ENCODE measurements around the gene IGSF9B.

The IGSF9B gene

DNA sequence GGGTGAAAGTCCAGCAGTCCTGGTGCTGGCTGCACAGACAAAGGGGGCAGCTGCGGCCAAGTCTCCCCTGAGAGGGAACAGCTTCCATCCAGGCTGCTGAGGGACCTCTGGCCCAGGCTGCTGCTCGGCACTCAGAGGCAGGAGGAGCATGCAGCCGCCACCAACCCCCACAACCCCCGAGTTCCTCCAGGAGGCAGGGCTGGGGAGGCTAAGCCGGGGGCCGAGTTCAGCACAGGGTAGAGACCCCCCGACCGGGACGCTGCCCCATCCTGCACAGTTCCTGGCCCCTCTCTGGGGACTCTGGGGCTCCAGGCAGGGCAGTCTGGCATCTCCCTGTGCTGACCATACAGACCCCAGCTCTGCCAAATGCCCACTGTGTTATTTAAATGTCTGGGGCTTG is 20.2 kb downstream of the IGSF9B start:
- DNase-seq (ENCODE audit: low read depth in 2 of 2) = no peak

DNA sequence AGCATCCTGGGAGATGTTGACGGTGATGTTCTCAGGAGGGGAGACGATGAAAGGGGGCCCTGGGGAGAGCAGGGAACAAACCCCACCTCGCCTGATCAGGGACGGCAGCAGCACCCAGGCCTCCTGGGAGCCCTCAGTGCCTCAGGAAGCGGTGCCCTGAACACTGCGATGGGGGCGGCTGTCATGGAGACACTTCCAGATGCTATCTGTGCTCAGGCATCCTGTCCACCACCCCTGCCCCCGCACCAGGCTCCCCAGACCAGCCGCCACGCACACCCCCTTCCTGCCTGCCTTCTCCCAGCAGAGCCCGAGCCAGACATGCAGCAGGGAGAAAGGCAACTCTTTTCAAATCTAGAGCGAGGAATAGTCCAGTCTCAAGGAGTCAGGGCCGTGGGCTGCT is 20.6 kb downstream of the IGSF9B start:
- DNase-seq (ENCODE audit: low read depth in 2 of 2) = no peak

DNA sequence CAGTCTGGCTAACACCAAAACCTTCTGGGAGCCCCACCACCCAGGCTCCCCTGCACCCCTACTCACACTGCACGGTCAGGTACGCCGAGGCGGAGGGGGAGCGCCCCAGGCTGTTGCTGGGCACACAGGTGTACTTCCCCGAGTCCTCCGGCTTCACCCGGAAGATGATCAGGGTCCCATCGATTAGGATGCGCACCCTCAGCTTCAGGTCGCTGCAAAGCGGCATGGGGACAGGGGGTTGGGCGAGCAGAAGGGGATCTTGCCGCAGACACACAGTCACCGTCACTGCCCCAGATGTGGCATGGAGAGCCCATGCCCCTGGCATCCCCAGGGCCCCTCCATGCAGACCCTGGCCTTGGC is 21.2 kb downstream of the IGSF9B start:
- DNase-seq (ENCODE audit: low read depth in 2 of 2) = no peak

DNA sequence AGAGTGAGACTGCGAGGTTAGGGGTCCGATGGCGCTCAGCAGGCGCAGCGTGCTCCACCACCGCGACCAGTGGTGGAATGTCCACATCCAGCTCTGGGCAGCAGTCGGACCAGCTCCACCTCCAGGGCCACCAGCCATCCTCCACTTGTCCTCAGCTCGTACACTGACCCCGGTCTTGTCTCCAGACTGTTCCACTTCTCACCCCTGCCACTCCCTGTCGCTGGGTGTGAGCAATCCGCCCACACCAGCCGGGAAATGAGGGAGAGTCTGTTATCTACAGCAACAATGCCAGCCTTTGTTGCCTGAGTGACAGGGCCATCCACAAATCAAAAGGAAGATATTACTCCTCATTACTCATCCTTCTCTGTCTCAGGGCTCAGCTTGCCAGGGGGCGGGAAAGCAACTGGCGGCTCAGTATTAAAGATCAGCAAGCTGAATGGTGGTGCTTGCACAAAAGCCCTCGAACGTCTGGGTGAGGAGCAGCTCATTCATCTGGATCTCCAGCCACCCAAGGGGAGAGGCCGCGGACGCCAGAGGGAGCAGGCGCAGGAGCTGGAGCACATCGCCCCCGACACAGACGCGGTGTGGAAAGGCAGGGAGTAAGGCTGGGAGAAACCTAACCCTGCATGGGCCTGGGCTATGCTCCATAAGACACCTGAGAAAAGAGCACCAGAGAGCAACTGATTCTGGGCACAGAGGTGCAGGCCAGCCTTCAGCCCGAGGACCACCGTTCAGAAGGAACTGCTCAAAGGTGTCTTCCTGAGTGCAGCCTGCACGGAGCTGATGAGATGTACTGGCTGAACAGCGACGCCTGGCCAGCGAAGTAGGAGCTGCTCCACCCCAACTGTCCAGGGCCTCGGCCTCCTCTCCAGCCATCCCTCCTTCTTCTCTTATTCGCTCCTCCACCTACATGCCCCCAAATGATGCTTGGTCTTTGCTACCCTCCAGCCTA is 21.9 kb downstream of the IGSF9B start:
- no peak for DNase-seq (ENCODE audit: low read depth in 2 of 2)

DNA sequence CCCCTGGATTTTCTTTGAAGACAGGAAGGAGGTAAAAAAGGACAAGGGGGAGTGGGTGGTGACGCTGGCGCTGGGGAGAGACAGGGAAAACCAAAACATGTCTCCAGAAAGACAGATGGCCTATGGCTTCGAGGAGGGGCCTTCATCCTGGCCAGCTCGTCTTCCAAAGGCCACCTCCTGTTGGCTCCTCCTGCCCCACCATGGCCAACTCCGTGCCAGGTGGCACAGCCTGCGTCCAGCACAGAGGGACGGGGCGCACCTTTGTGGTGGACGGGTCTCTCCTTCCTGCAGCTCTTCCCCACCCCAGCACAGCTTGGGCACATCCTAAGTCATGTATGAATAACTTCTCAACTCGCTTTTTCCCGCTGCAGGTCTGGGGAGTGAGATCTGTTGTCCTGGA is 22.7 kb downstream of the IGSF9B start:
- DNase-seq (ENCODE audit: low read depth in 2 of 2) = no peak

DNA sequence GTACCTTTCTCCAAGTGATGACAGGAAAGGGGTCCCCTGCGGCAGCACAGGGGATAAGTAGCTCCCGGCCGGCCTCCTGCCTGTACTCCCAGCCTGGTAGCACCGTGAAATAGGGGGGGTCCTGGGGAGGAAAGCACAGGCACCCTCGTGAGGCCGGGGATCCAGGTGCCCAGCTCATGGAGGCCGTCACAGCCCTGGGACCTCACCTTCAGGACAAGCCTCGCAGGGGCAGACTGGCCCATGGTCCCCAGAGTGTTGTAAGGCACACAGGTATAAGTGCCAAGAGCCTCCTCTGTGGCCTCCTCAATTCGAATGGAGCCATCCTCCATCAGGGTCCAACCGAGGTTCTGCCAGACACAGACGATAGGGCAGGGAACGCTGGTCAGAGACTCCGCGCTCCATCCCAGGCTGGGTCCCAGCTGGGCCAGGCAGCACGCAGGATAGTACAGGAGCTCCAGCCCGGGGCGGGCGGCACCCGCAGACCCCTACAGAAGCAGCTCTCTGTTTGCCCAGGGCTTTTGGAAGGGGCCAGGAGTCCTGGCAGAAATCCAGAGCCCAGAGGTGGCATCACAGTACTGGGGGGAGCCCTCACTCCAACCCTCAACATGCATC is 25.2 kb downstream of the IGSF9B start:
- DNase-seq (ENCODE audit: low read depth in 2 of 2) = no peak

DNA sequence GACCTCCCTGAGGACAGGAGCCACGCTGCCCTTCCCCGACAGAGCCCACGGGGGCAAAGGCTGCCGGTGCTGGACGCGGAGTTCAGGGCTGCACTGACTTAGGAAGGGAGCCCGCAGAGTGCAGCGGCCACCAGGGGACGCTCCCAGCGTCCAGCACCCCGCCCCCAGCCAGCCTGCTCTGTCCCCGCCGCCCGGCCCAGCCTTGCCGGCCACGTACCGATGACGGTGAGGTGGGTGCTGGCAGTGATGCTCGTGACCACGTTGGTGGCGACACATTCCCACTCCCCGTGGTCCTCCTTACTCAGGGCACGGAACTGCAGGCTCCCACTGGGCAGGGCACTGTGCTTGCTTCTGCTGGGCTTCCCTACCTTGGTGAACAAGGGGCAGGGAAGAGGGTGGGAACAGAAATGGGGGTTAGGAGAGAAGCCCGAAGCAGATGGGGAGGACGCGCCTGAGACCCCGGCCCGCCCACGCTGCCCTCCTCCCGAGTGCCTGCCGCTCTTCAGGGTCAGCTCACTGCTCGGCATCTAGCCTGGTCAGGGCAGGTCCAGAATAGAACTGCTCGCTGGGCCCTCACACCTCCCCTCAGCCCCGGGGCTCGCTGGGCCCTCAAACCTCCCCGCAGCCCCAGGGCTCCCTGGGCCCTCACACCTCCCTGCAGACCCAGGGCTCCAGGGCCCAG is 25.9 kb downstream of the IGSF9B start:
- no peak for DNase-seq (ENCODE audit: low read depth in 2 of 2)

DNA sequence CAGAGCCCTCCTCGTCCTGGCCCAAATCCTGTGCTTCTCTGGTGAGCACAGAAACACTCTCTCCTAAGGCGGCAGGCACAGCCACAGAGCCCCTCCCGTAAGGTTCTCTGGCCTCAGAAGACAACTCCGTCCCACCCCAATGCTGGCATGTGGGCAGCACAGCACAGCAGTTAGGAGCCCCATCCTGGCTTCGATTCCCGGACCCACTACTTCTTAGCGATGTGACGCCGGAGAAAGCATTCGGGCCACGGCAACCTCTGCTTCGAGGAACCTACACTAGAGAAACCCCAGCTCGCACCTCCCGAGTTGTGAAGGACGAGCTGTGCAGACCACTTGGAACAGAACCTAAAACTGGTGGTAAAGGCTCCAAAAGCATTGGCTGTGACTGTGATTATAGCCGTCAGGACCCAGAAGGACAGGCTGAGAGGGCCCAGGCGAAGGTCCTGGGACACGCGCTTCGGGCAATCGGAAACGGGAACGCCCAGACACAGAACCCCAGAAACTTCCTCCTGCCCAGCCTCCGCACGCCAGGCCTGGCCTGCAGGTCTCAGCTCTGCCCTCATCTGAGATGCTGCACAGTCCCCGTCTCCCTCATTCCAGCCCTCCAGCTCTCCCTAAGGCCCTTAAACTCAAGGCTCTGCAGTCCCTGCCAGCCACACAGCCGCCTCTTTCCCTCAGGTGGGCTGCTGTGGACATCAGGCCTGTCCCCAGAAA is 26.6 kb downstream of the IGSF9B start:
- DNase-seq (ENCODE audit: low read depth in 2 of 2) = no peak

DNA sequence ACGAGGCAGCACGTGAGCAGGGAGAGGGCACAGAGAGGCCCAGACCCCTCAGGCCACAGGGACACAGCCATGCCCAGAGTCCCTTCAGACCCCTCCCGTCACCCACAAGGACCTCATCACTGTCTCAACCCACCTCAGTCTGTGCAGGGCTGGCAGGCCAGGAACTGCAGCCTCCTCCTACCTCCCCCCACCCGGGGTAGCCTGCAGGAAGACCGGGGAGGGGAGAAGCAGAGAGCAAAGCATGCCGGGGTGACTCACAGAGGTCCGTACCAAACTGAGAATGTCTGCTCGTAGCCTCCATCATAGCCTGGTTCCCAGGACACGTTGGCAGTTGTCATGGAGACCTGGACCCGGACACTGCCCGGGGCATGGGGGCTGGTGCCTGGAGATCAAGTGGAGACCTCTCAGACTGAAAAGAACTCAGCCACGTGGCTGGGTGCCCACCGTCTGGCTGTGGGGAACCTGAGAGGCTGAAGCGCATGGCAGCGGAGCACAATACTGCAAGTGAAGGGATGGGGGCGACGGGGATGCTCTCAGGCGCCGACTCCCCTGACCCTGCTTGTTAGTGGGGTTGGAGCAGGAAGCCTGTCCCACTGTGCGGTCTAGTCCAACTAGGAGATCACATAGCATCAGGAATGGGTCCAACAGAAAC is 27.2 kb downstream of the IGSF9B start:
- DNase-seq (ENCODE audit: low read depth in 2 of 2) = no peak

DNA sequence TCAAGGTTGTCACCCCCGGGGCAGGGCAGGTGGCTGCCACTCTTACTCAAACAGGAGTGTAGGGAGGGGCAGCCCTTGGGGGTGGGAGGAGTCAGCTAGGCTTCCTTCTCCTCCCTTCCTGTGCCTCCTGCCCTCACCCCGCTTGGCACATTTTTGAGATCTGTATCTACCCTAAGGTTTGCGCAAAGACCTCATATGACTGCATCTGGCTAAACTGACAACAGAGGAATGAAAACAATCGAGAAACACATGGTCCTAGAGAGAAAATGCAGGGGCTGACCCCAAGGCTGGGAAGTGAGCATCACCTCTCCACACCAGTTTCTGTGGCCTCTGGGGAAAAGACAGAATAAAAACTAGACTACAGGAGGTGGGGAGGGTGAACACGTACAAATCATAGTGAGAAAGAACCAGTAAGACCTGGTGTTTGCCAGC is 28.1 kb downstream of the IGSF9B start:
- peak; percentile 24 to 51 for DNase-seq (ENCODE audit: low read depth in 2 of 2)

DNA sequence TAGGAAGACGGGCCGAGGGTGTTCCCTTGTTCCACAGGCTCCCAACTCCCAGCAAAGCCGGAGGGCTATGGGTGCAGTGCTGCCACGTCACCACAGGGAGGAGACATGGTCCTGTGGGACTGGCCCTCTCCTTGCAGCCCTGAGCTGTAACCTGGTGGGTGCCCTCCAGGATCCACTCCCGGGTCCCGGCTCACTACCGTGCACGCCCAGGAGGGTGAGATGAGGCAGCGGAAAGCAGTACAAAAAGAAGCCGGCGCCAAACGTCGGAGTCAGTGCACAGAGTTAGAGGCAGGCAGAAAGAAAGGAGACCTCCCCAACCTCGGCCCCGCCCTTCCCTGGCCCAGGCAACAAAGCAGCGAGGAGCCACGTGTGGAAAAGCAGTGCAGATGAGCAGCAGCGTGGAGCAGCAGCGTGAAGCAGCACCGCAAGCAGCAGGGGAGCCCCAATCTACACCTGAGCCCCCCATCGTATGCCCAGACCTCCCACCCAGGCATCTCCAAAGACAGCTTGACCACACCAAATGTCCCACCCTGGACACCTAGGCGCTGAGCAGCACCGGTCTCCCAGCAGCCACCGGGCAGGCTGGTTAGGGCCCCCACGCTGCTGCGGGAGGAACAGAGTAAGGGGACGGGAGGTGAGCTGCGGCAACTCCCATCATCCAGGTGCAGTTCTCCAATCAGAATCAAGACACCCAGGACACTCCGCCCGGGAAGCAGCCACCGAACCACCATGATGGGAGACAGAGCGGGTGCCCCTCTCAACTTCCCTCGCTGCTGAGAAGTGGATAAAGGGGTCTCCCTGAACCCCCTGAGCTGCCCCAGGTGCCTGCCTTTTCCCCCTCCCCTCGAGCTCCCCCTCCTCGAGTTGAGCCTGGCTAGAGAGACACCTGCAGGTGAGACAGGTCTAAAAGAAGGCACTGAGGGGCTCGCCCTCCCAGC is 28.8 kb downstream of the IGSF9B start:
- DNase-seq (ENCODE audit: low read depth in 2 of 2) = peak; percentile 53 to 60

DNA sequence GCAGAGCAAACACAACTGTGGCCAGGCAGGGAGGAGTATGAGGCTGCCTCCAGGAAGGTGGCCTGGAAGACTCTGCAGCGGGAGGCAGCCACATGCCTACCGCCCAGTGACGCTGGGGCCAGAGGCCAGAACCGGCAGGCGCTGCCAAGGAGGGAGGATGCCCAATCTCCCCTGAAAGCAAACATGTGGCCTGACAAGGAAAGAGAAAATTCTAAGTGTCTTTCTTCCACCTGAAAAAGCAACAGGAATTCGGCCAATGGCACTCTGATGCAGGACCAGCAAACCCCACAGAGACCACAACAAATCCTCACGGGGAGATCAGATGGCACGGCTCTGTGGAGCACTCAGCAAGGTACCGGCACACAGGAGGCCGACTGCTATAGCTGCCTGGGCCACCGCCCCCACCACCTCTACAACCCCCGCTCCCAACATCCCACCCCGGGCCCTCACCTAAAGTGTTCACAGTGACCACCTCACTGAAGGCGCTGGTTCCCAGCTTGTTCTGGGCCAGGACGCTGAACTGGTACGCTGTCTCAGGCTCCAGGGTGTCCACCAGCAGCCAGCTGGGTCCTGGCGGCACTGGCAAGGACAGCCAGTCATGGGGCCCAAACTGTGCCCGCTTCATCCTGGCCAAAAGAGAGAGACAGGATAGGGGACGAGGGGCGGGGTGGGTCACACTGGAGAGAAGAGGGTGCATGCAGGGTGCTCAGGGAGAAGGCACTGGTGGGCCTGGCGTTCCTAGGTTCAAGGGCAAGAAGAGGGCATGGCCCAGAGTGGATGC is 30.1 kb downstream of the IGSF9B start:
- no peak for DNase-seq (ENCODE audit: low read depth in 2 of 2)

DNA sequence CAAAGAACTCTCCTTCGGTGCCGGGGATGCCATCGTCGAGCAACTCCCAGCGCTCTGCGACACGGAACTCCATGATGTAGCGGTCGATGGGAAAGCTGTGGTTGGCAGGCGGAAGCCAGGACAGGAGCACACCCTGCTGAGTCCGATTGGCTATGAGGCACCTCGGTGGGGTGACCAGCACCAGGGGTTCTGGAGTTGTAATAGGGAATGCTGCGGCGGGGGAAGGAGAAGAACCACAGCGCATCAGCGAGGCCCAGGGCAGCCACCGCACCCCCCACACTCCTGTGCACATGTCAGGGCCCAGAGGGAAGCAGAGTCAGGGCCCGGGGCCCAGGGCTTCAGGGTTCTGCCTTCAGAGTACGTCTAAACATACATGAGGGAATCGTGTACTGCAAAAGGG is 31.0 kb downstream of the IGSF9B start:
- no peak for DNase-seq (ENCODE audit: low read depth in 2 of 2)

DNA sequence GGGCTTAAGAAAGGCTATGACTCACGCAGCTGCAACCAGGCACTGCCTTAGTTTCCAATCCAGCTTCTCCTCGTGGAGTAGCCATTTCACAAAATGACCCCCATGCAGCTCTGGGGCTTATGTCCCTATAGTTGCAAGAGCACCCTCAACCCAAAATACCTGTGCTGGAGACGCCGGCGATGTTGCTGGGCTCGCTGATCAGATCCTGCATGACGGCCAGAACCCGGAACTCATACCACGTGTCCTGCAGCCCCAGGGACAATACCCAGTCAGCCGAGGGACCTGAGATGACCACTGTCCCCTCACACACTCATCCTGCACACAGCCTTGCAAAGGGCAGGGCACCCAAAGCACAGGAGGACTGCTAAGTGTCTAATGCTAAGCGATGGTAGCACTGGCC is 32.1 kb downstream of the IGSF9B start:
- DNase-seq (ENCODE audit: low read depth in 2 of 2) = no peak

DNA sequence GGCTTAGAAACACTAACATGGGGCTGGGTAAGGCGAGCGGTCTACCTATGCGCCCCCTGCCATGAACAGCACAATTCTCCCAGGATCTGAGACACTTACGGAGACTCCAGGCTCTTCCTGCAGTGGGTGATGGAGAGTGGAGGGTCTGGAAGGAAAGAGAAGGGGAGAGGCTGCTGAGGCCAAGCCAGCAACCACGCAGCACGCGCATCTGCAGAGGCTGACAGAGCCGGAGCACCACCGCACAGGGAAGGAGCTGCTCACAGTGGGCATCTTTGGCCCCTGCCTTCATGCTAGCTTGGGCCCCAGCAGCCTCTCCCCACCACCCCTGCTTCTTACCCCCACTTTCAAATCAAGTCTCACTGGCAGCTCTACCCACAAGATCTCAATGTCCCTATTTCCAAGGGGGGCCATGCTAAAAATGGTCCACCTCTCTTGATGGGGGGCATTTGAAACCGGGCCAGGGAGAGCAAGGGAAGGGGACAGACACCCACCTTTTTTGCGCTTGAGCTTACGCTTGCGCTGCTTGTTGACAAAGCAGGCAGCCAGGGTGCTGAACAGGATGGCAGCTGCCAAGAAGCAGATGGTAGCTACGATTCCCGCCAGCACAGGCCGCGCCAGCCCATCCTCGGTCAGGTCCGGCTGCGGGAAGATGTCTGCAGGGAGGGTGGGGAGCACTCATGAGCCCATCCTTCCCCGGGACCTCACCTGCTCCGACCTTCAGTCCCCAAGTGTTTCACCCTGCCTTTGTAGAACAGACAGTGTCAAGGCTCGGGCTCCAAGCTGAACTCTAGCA is 34.5 kb downstream of the IGSF9B start:
- no peak for DNase-seq (ENCODE audit: low read depth in 2 of 2)

DNA sequence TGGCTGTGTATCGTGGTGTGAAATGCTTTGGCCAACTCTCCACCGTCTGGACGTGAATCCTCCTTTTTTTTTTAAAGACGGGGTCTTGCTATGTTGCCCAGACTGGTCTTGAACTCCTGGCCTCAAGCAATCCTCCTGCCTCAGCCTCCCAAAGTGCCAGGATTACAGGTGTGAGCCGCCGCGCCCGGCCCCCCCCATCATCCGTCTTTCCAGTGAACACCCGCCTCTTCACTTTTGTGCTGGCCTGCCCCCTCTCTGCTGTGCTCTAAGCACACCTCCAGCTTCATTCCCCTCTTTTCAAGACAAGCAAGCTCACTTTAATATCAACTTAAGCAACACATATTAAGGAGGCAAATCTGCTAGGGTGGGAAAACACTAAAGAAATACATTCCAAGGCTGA is 35.3 kb downstream of the IGSF9B start:
- no peak for DNase-seq (ENCODE audit: low read depth in 2 of 2)

DNA sequence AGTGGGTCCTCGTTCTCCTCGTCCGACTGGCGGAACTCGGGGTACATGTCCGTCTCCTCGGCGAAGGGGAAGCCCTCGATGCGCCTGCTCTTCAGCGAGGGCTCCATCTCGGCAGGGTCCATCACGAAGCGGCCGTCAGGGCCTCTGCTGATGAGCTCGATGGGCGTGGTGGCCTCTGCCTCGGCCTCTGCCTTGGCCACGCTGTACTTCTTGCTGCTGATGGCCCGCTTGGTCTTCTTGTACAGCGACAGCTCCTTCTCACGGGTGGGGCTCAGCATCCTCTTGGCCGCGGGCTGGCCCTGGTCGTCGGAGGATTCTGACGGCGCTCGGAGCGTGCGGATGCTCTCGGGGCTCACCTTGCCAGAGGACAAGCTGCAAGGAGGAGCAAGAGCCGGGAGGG is 35.7 kb downstream of the IGSF9B start:
- DNase-seq (ENCODE audit: low read depth in 2 of 2) = no peak

DNA sequence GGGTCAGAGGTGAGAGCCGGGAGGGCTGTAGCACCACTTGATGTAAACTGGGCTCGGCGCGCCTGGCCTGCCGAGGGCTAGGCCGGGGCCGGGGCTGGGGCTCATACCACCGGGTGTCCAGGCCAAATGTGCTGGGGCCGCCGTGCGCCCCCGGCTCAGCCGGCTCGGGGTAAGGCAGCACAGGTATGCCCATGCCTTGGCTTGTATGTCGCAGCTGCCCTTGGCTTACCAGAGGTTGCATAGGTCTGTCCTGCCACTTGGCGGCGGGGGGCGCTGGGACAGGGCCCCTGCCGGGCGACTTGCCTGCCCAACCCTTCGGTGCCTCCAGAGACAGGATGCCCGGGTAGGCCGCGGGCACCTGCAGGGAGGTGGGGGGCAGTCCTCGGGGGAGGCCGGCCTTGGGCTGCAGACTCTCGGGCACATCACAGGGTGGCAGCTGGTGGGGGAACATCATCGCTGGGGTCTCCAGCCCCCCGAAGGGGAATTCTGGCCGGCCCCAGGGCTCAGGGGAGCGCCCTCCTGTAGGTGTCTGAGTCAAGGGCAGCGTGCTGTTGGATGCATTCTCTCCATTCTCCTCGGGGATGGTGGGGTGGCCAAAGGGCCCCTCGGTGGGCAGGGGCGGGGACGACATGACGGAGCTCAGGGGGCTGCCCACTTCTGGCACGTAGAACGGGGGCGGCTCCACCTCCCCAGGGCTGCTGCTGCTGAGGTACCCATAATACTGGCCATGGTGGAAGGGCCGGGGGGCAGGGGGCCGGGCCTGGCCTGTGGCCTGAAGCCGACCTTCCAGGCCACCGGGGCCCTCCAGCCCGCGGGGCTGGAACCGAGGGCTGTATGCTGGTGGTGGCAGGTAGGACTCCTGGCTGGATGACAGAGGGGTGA is 36.4 kb downstream of the IGSF9B start:
- DNase-seq (ENCODE audit: low read depth in 2 of 2) = no peak
